PC-9 (cell line): ENCODE data around the gene VIM. TPM values are rescaled to one million over a fixed set of nuclear protein-coding genes. Genes with fewer than 3 reads are reported as not detected.

Source experiments
- BruUV-seq: library from RNA; stranded (reverse); fragments of 400-500 nt; replicated peaks from 2 replicates; lab custom pipeline; 2021; lab: Mats Ljungman, UMichigan
- CTCF ChIA-PET: fragments of 300-600 bp; sonication (Branson Sonifier 250); formaldehyde crosslinking; loops from one replicate; lab custom pipeline; 2022; ENCODE audit warnings: antibody characterized with exemption; lab: Charles Lee
- POLR2A ChIA-PET: fragments of 300-600 bp; sonication (Branson Sonifier 250); formaldehyde crosslinking; loops from one replicate; lab custom pipeline; 2022; ENCODE audit warnings: antibody characterized with exemption; ENCODE audit not compliant: unreplicated experiment; lab: Charles Lee
- DNase-seq, 2 experiments: peaks; one replicate each; pipeline versions ENCODE4 v3.0.0 to v3.0.0-alpha.2; 2015 to 2022; ENCODE audit warnings: mixed read lengths in 1 of 2
- H2AFZ ChIP-seq: fragments of 200-600 bp; sonication (generic); 2 replicates; pipeline ENCODE4 v1.8.1; 2017; ENCODE audit warnings: antibody characterized with exemption
- H3F3A ChIP-seq: fragments of 200-600 bp; sonication (generic); 2 replicates; pipeline ENCODE4 v1.8.1; 2017; ENCODE audit warnings: antibody characterized with exemption, mild to moderate bottlenecking, low read depth; ENCODE audit not compliant: insufficient read depth
- H3K27ac ChIP-seq: fragments of 200-600 bp; sonication (generic); 2 replicates; pipeline ENCODE4 v1.6.1; 2016; ENCODE audit warnings: mixed run types
- H3K27me3 ChIP-seq: fragments of 200-600 bp; sonication (generic); 2 replicates; pipeline ENCODE4 v1.6.1; 2016; ENCODE audit warnings: low read depth, mixed run types; ENCODE audit not compliant: insufficient read depth
- H3K36me3 ChIP-seq: fragments of 200-600 bp; sonication (generic); 2 replicates; pipeline ENCODE4 v1.6.1; 2016; ENCODE audit warnings: low read depth, mixed run types
- H3K4me1 ChIP-seq: fragments of 200-600 bp; sonication (generic); replicated peaks from 2 replicates; pipeline ENCODE4 v1.6.1; 2016; ENCODE audit warnings: mixed run types; ENCODE audit not compliant: insufficient read depth
- H3K4me2 ChIP-seq: fragments of 200-600 bp; sonication (generic); 2 replicates; pipeline ENCODE4 v1.6.1; 2017; ENCODE audit warnings: mixed run types
- H3K4me3 ChIP-seq: fragments of 200-600 bp; sonication (generic); 2 replicates; pipeline ENCODE4 v1.6.1; 2016; ENCODE audit warnings: mixed run types
- H3K79me2 ChIP-seq: fragments of 200-600 bp; sonication (generic); 2 replicates; pipeline ENCODE4 v1.6.1; 2017; ENCODE audit warnings: low read depth, mixed run types
- H3K9me2 ChIP-seq: fragments of 200-600 bp; sonication (generic); 2 replicates; pipeline ENCODE4 v1.8.1; 2017; ENCODE audit warnings: mild to moderate bottlenecking; ENCODE audit not compliant: insufficient read depth
- H3K9me3 ChIP-seq: fragments of 200-600 bp; sonication (generic); 2 replicates; pipeline ENCODE4 v1.8.1; 2016; ENCODE audit warnings: low read depth; ENCODE audit not compliant: insufficient read depth
- H4K20me1 ChIP-seq: fragments of 200-600 bp; sonication (generic); 2 replicates; pipeline ENCODE4 v1.8.1; 2017; ENCODE audit not compliant: insufficient read depth
- EZH2 ChIP-seq: fragments of 200-600 bp; sonication (generic); IDR thresholded peaks from 2 replicates; pipeline ENCODE4 v1.8.0; 2017; ENCODE audit warnings: antibody characterized with exemption, low read depth
- intact Hi-C: fragments of 100-400 bp; cut with micrococcal nuclease; formaldehyde crosslinking; loops from one replicate; pipeline ENCODE4 v1.10.0; 2022; ENCODE audit not compliant: unreplicated experiment
- total RNA-seq: library from RNA; stranded (reverse); gene quantifications from 2 replicates; pipeline ENCODE4 v1.2.3, GENCODE V29; 2021
- TF ChIP-seq, protein P1 (sequence below): fragments of 200-600 bp; sonication (generic); conservative IDR thresholded peaks from 2 replicates; pipeline ENCODE4 v1.6.1; 2017; ENCODE audit warnings: mixed run types, antibody characterized with exemption, mild to moderate bottlenecking, moderate library complexity

VIM gene
- total RNA-seq, 1 experiment from 2014 or later: 14.8 TPM

DNA sequence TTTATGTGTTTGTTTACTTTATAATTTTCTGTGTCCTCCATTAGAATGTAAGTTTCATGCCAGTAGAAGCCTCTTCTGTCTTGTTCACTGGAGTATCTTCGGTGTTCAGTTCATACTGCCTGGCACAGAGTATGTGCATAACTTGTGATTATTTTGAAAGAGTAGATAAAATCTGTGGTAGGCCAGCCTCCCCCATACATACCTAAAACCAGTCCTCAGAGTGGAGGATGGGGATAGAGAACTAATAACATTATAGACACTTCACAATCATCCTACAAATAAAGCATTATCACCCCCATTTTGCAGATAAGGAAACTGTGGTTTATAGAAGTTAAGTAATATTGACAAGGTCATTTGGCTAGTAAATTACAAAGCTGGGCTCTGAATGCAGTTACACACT, 28.0 kb downstream of the VIM start:
- Histone ChIP-seq H3K4me2 (no peak overlapping the region), H4K20me1 (no peaks in the 10 kb centered on the region), H3K9me3 (no peaks in the 10 kb centered on the region), H3K79me2 (no peaks in the 10 kb centered on the region), H3K36me3 (no peaks in the 10 kb centered on the region), H3K27ac (no peak overlapping the region), H2AFZ (no peak overlapping the region), H3K27me3 (no peaks in the 10 kb centered on the region), H3K4me3 (no peak overlapping the region), H3K9me2 (no peaks in the 10 kb centered on the region), H3K4me1 (no peaks in the 10 kb centered on the region), H3F3A (no peaks in the 10 kb centered on the region)
- BruUV-seq: no TSS peak
- no peak for DNase-seq
- intact Hi-C loops: loop anchor here (2.0 kb wide), 1 partner anchor 1377 kb away; no protein-coding TSS in a partner anchor
- CTCF ChIA-PET: interaction anchor here (0.7 kb wide), 1 partner anchor 406 kb away, joined by 3 read pairs; no protein-coding TSS in a partner anchor
- no peak for TF ChIP-seq EZH2
- TF ChIP-seq, protein P1, sequence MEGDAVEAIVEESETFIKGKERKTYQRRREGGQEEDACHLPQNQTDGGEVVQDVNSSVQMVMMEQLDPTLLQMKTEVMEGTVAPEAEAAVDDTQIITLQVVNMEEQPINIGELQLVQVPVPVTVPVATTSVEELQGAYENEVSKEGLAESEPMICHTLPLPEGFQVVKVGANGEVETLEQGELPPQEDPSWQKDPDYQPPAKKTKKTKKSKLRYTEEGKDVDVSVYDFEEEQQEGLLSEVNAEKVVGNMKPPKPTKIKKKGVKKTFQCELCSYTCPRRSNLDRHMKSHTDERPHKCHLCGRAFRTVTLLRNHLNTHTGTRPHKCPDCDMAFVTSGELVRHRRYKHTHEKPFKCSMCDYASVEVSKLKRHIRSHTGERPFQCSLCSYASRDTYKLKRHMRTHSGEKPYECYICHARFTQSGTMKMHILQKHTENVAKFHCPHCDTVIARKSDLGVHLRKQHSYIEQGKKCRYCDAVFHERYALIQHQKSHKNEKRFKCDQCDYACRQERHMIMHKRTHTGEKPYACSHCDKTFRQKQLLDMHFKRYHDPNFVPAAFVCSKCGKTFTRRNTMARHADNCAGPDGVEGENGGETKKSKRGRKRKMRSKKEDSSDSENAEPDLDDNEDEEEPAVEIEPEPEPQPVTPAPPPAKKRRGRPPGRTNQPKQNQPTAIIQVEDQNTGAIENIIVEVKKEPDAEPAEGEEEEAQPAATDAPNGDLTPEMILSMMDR: no peak
- POLR2A ChIA-PET: no interaction called here

DNA sequence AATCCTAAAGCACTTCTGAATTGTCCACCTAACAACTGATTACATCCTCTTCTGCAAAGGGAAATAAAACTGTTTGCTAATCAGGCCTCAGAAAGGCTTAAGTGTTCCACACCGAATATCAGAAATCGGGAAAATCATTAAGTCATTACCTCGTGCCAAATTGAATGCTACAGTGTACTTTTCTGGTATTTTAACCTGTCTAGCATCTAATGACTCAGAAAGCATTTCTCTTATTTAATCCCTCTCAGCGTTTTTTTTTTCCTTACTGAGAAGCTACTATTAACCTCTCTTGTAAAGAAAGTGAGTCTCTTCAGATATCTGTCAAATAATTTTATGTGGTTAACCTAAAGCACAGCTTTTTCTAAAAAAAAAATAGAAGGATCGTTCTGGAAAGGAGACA, 28.6 kb downstream of the VIM start:
- H3K27me3 ChIP-seq: no peaks in the 10 kb centered on the region
- H4K20me1 ChIP-seq: no peaks in the 10 kb centered on the region
- intact Hi-C loops: loop anchor here (1.0 to 2.0 kb wide), 4 partner anchors 365 to 1378 kb away; no protein-coding TSS in a partner anchor
- no peaks in the 10 kb centered on the region for H3F3A ChIP-seq
- POLR2A ChIA-PET: no interaction called here
- DNase-seq: no peak
- H3K9me3 ChIP-seq: no peaks in the 10 kb centered on the region
- H3K36me3 ChIP-seq: no peaks in the 10 kb centered on the region
- no peak overlapping the region for H2AFZ ChIP-seq
- no peaks in the 10 kb centered on the region for H3K79me2 ChIP-seq
- H3K4me1 ChIP-seq: no peaks in the 10 kb centered on the region
- H3K27ac ChIP-seq: no peak overlapping the region
- no TSS peak for BruUV-seq
- no peak overlapping the region for H3K4me2 ChIP-seq
- H3K9me2 ChIP-seq: no peaks in the 10 kb centered on the region
- no peak for TF ChIP-seq EZH2
- CTCF ChIA-PET: interaction anchor here (0.6 to 1.0 kb wide), 7 partner anchors 96 to 1828 kb away, joined by 3 to 14 read pairs (median 5); no protein-coding TSS in a partner anchor
- no peak overlapping the region for H3K4me3 ChIP-seq

DNA sequence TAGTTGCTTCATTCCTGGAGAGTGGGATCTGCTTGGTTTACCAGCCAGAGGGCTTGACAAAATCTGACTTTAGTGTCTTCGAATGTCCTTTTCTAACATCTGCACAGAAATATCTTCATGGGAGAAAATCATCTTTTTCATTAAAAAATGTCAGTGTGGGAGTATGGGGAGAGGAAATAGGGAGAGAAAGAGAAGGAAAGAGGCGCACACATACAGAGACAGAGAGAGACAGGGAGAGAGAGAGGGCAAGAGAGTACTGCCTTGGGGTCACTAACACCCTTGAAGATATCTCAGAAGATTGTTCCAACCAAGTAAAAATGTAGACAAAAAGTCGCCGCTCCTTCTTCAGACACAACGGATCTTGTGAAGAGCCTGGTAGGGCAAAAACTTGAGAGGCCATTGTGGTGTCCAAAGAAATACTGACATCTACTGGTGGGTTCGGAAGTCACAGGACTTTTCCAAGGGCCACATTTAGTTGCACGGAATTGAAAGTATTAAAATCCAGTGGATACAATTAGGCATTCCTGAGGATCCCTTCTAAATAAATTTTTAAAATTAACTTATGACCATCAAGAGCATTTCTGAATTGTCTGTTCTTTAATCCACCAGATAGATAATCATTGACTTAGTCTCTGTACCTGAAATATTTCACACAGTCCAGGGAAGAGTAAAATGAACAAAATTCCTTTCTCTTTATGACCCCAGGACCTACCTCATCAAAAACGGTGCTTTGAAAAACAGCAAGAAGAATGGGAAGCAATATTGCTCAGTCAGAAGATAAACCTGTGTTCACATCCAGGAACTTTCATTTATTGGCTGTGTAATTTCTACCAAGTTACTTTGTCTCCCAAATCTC, 29.7 kb downstream of the VIM start:
- H3K27me3 ChIP-seq: no peaks in the 10 kb centered on the region
- H4K20me1 ChIP-seq: no peaks in the 10 kb centered on the region
- H3K9me2 ChIP-seq: no peaks in the 10 kb centered on the region
- no peak overlapping the region for H3K4me3 ChIP-seq
- no peak overlapping the region for H3K27ac ChIP-seq
- no peaks in the 10 kb centered on the region for H3K36me3 ChIP-seq
- no peak overlapping the region for H2AFZ ChIP-seq
- no peaks in the 10 kb centered on the region for H3F3A ChIP-seq
- no TSS peak for BruUV-seq
- H3K4me1 ChIP-seq: no peaks in the 10 kb centered on the region
- ChIA-PET POLR2A (no interaction called here), CTCF (interaction anchor here (1.0 kb wide), 1 partner anchor 430 kb away, joined by 6 read pairs; no protein-coding TSS in a partner anchor)
- no peaks in the 10 kb centered on the region for H3K9me3 ChIP-seq
- peak overlapping the region; percentile 39 for H3K4me2 ChIP-seq
- H3K79me2 ChIP-seq: no peaks in the 10 kb centered on the region
- TF ChIP-seq, protein P1: peak; percentile 75
- no peak for TF ChIP-seq EZH2
- intact Hi-C loops: loop anchor here (1.0 to 2.0 kb wide), 4 partner anchors 366 to 1379 kb away; no protein-coding TSS in a partner anchor
- peak in 1 of 2 experiments; percentile 47 for DNase-seq
